ENCODE results near the gene MTR. TPM values are rescaled to one million over a fixed set of nuclear protein-coding genes. Genes with fewer than 3 reads are reported as not detected.

Gene MTR
- total RNA-seq, 6 experiments from 2014 or later = 9.4 to 15.4 (median 11.8) TPM

GRCh38 chr1:236766506-236766905 is 28.6 kb upstream of the MTR start:
- DNase-seq = no peak
- no peaks in the 10 kb centered on the region for H3K36me3 ChIP-seq
- no peak overlapping the region for H3K4me3 ChIP-seq
- TF ChIP-seq CTCF (IDR thresholded peaks at IDR 0.05) (no peak), POLR2A (IDR thresholded peaks at IDR 0.05) (no peak)
- H3K4me1 ChIP-seq = peaks cover 0 to 26% (median 11%) of the 10 kb centered on the region in 4 donors
- intact Hi-C loops (cut with DNase I) = no loop called here
- no peaks in the 10 kb centered on the region for H3K9me3 ChIP-seq
- H3K27me3 ChIP-seq = no peaks in the 10 kb centered on the region
- WGBS (ENCODE audit: insufficient coverage, low coverage, low lambda C conversion rate, missing lambda C conversion rate) = 8% methylated on average over 3 of the region's 3 CpGs
- no peak overlapping the region for H3K27ac ChIP-seq
- peak; percentile 77 to 90 (median 87) for ATAC-seq

- TF ChIP-seq CTCF (IDR thresholded peaks at IDR 0.05) (no peak), POLR2A (IDR thresholded peaks at IDR 0.05) (no peak)
- no peaks in the 10 kb centered on the region for H3K36me3 ChIP-seq
- intact Hi-C loops (cut with DNase I) = no loop called here
- ATAC-seq (no peak), DNase-seq (no peak)
- H3K9me3 ChIP-seq = no peaks in the 10 kb centered on the region
- 84% methylated on average over 6 of the region's 6 CpGs for whole genome bisulfite sequencing (ENCODE audit: insufficient coverage, low coverage, low lambda C conversion rate, missing lambda C conversion rate)
- peaks cover 0 to 20% (median 8%) of the 10 kb centered on the region in 4 donors for H3K4me1 ChIP-seq
- no peaks in the 10 kb centered on the region for H3K27me3 ChIP-seq
- no peak overlapping the region for H3K27ac ChIP-seq
- H3K4me3 ChIP-seq = no peak overlapping the region
Measured at GRCh38 chr1:236767276-236767675, 27.8 kb upstream of the MTR start.

- H3K9me3 ChIP-seq = no peaks in the 10 kb centered on the region
- H3K36me3 ChIP-seq = no peaks in the 10 kb centered on the region
- intact Hi-C loops (cut with DNase I) = no loop called here
- no peak for DNase-seq
- ATAC-seq = no peak
- no peaks in the 10 kb centered on the region for H3K27me3 ChIP-seq
- no peak for TF ChIP-seq POLR2A (IDR thresholded peaks at IDR 0.05)
- TF ChIP-seq CTCF (IDR thresholded peaks at IDR 0.05) = no peak
- no peak overlapping the region for H3K27ac ChIP-seq
- peaks cover 0 to 20% (median 8%) of the 10 kb centered on the region in 4 donors for H3K4me1 ChIP-seq
- no peak overlapping the region for H3K4me3 ChIP-seq
Measured at GRCh38 chr1:236768601-236769000, 26.5 kb upstream of the MTR start.

GRCh38 chr1:236773919-236774318 is 21.2 kb upstream of the MTR start:
- DNase-seq = no peak
- Histone ChIP-seq H3K9me3 (no peaks in the 10 kb centered on the region), H3K4me3 (no peak overlapping the region), H3K27me3 (no peaks in the 10 kb centered on the region), H3K4me1 (no peaks in the 10 kb centered on the region), H3K27ac (no peak overlapping the region), H3K36me3 (no peaks in the 10 kb centered on the region)
- no peak for TF ChIP-seq POLR2A (IDR thresholded peaks at IDR 0.05)
- no peak for TF ChIP-seq CTCF (IDR thresholded peaks at IDR 0.05)
- intact Hi-C loops (cut with DNase I) = no loop called here
- WGBS (ENCODE audit: insufficient coverage, low coverage, low lambda C conversion rate, missing lambda C conversion rate) = 68% methylated on average over 3 of the region's 3 CpGs
- ATAC-seq = no peak

- DNase-seq = no peak
- Histone ChIP-seq H3K27me3 (no peaks in the 10 kb centered on the region), H3K9me3 (no peaks in the 10 kb centered on the region), H3K4me3 (no peak overlapping the region), H3K36me3 (no peaks in the 10 kb centered on the region), H3K27ac (no peak overlapping the region), H3K4me1 (no peaks in the 10 kb centered on the region)
- ATAC-seq = peak; percentile 90 to 96 (median 92)
- intact Hi-C loops (cut with DNase I) = no loop called here
- WGBS (ENCODE audit: insufficient coverage, low coverage, low lambda C conversion rate, missing lambda C conversion rate) = 21% methylated on average over 3 of the region's 3 CpGs
- TF ChIP-seq POLR2A (IDR thresholded peaks at IDR 0.05) (no peak), CTCF (IDR thresholded peaks at IDR 0.05) (peak; percentile 37 to 58 (median 48))
Measured at GRCh38 chr1:236774926-236775325, 20.2 kb upstream of the MTR start.
